Right cardiac atrium (tissue), 5 donors: ENCODE results near the gene MAML3. TPM values are rescaled to one million over a fixed set of nuclear protein-coding genes. Genes with fewer than 3 reads are reported as not detected.
A peak's percentile ranks its signal among the peaks of the same experiment; 100 is the strongest.

Source experiments
- ATAC-seq, 2 donors: fragments of 200-7000 bp; cut with Tn5 transposase; one replicate each; pipeline versions ENCODE4 v1.8.0 to v1.9.1; 2020; ENCODE audit warnings: moderate library complexity in 2 of 2, mild to moderate bottlenecking in 1 of 2
- DNase-seq, 3 donors: peaks; one replicate each; pipeline ENCODE4 v3.0.0-alpha.2; 2020
- H3K27ac ChIP-seq: one replicate; pipeline ENCODE4 v1.5.1; 2013; ENCODE audit warnings: mild to moderate bottlenecking, low read length, control low read depth, moderate library complexity
- H3K27me3 ChIP-seq: one replicate; pipeline ENCODE4 v1.6.1; 2013; ENCODE audit not compliant: control insufficient read depth, insufficient read depth
- H3K4me1 ChIP-seq: one replicate; pipeline ENCODE4 v1.6.1; 2013; ENCODE audit warnings: low read length; ENCODE audit not compliant: control insufficient read depth, insufficient read depth
- H3K4me3 ChIP-seq: one replicate; pipeline ENCODE4 v1.5.1; 2013; ENCODE audit warnings: low read length, control low read depth
- H3K9me3 ChIP-seq: one replicate; pipeline ENCODE4 v1.6.1; 2013; ENCODE audit warnings: low read length; ENCODE audit not compliant: control insufficient read depth
- WGBS: extraction: QIAGEN DNeasy Blood & Tissue Kit; methylation state at CpG from one replicate; pipeline ENCODE4 v1.1.7; 2013; 5-methylcytosine and 5-hydroxymethylcytosine counted together
- intact Hi-C, 4 donors: fragments of 100-400 bp; cut with DNase I; formaldehyde crosslinking; loops; one replicate each; pipeline versions ENCODE4 v1.11.0 to v1.14.0; 2022 to 2023
- polyA plus RNA-seq: library from polyadenylated mRNA; stranded (reverse); fragments of 200-250 nt; gene quantifications from one replicate; pipeline ENCODE4 v1.2.3, GENCODE V29; 2013
- total RNA-seq, 4 donors: library from RNA; stranded (reverse); fragmentation: NEBNext Ultra II Directional; extraction: Animal tissue kit (Norgen Biotek cat#: 25700); gene quantifications; one replicate each; pipeline ENCODE4 v1.2.1, GENCODE V29; 2021
- donor health status: healthy with polysubstance abuse.
- donor health status: DM: no; HTN: yes; CAD: no.
- donor health status: DM: no; HTN: no; CAD: no.
- donor health status: DM: no; HTN: yes; CAD: no; lungs with severe emphysema.
- donor health status: DM: yes; HTN: yes; CAD: no.

MAML3 gene
- total and polyA plus RNA-seq, 5 donors = 1.6 to 4.2 (median 3.2) TPM

DNA sequence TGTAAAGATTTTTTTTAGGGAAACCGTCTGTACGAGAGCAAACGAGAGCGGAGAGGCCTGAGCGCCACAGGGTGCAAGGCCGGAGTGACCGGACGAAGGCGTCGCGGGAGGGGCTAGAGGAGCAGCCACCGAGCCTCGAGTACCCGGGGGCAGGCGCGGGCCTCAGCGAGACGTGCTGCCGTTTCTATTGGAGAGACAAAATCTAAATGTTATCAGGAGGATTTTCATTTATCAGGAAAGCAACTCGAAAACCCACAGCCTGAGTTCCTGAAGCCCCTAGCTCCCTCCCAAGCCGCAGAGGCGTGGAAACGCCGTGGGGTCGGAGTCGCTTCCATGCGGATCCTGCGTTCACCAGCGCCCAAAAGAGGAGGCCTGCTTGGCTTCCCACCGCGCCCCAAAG lies 294.1 kb downstream of the MAML3 start:
- Histone ChIP-seq H3K4me1 (no peaks in the 10 kb centered on the region), H3K4me3 (no peak overlapping the region), H3K27ac (no peak overlapping the region), H3K27me3 (no peaks in the 10 kb centered on the region), H3K9me3 (no peaks in the 10 kb centered on the region)
- peak in 1 of 3 donors; percentile 46 for DNase-seq
- intact Hi-C loops = loop anchor here in 1 of 4 donors (10.0 kb wide), 1 partner anchor 95 kb away; no protein-coding TSS in a partner anchor
- no peak for ATAC-seq
- WGBS = 92% methylated on average over 31 of the region's 31 CpGs

- Histone ChIP-seq H3K27me3 (no peaks in the 10 kb centered on the region), H3K4me3 (no peak overlapping the region), H3K9me3 (no peaks in the 10 kb centered on the region), H3K27ac (no peak overlapping the region), H3K4me1 (no peaks in the 10 kb centered on the region)
- DNase-seq (no peak), ATAC-seq (no peak)
- 93% methylated on average over 8 of the region's 8 CpGs for WGBS
- intact Hi-C loops = loop anchor here in 1 of 4 donors (10.0 kb wide), 1 partner anchor 94 kb away; no protein-coding TSS in a partner anchor
These were observed 295.4 kb downstream of the MAML3 start for GRCh38 chr4:139858436-139859205.

GRCh38 chr4:139857977-139858376 lies 296.0 kb downstream of the MAML3 start:
- Histone ChIP-seq H3K9me3 (no peaks in the 10 kb centered on the region), H3K4me1 (no peaks in the 10 kb centered on the region), H3K4me3 (no peak overlapping the region), H3K27ac (no peak overlapping the region), H3K27me3 (no peaks in the 10 kb centered on the region)
- 73% methylated on average over 2 of the region's 2 CpGs for WGBS
- DNase-seq (no peak), ATAC-seq (no peak)
- intact Hi-C loops = loop anchor here in 1 of 4 donors (10.0 kb wide), 1 partner anchor 93 kb away; no protein-coding TSS in a partner anchor

GRCh38 chr4:139857021-139857420 lies 297.0 kb downstream of the MAML3 start:
- Histone ChIP-seq H3K27me3 (no peaks in the 10 kb centered on the region), H3K9me3 (no peaks in the 10 kb centered on the region), H3K4me3 (no peak overlapping the region), H3K27ac (no peak overlapping the region), H3K4me1 (no peaks in the 10 kb centered on the region)
- DNase-seq = no peak
- intact Hi-C loops = loop anchor here in 1 of 4 donors (10.0 kb wide), 1 partner anchor 92 kb away; no protein-coding TSS in a partner anchor
- peak in 1 of 2 donors; percentile 57 for ATAC-seq
- WGBS = 51% methylated on average over 4 of the region's 4 CpGs

GRCh38 chr4:139854668-139855403 lies 299.1 kb downstream of the MAML3 start:
- no peak overlapping the region for H3K27ac ChIP-seq
- no peaks in the 10 kb centered on the region for H3K27me3 ChIP-seq
- no peak overlapping the region for H3K4me3 ChIP-seq
- intact Hi-C loops = loop anchor here in 1 of 4 donors (10.0 kb wide), 1 partner anchor 90 kb away; no protein-coding TSS in a partner anchor
- H3K9me3 ChIP-seq = no peaks in the 10 kb centered on the region
- WGBS = 92% methylated on average over 7 of the region's 7 CpGs
- H3K4me1 ChIP-seq = no peaks in the 10 kb centered on the region
- no peak for DNase-seq
- peak in 1 of 2 donors; percentile 47 for ATAC-seq

DNA sequence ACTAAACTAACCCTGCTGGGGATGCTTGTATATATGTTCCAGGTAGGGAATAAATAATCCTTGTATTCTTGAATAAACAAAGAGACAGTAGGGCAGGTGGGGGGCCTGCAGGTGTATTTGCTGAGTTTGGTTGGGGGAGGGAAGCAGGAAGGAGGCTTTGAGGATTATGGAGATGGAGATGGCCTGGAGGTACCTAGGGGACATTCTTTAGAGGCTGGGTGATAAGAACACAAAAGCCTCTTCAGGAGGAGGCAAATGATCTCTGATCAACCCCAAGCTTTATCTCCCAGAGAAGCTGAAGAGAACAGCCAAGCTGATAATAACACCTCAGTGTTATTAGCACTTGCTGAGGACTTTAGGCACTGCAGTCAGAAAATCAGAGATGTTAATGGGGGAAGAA lies 300.7 kb downstream of the MAML3 start:
- no peak for ATAC-seq
- intact Hi-C loops = loop anchor here in 1 of 4 donors (10.0 kb wide), 1 partner anchor 89 kb away; no protein-coding TSS in a partner anchor
- Histone ChIP-seq H3K9me3 (no peaks in the 10 kb centered on the region), H3K4me1 (no peaks in the 10 kb centered on the region), H3K4me3 (no peak overlapping the region), H3K27ac (no peak overlapping the region), H3K27me3 (no peaks in the 10 kb centered on the region)
- no peak for DNase-seq

DNA sequence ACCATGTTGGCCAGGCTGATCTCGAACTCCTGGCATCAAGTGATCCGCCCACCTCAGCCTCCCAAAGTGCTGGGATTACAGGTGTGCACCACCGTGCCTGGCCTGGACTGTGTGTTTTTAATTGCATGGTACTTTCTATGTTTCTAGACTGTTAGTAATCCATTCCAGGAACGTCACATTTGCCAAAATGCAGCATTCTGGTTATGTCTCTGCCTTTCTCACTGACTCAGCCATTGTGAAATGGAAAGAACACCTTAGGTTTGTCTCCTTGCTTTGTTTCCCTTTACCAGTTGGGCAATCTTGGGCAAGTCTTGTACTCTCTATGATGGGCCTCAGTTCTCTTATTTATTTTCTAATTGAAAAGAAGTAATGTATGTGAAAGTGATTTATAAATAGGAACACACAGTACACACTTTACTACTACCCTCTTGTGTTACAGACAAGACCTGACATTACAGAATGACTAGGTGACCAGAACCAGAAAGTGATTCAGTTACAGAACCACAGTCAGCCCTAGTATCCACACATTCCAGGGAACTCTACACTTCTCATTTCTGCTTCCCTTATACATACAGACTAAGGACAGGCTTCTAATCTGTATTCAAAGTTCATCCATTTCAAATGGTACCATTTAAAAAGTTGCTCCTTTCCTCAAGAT lies 301.2 kb downstream of the MAML3 start:
- intact Hi-C loops = loop anchor here in 1 of 4 donors (10.0 kb wide), 1 partner anchor 88 kb away; no protein-coding TSS in a partner anchor
- WGBS = 93% methylated on average over 4 of the region's 4 CpGs
- no peak overlapping the region for H3K27ac ChIP-seq
- no peaks in the 10 kb centered on the region for H3K4me1 ChIP-seq
- no peaks in the 10 kb centered on the region for H3K27me3 ChIP-seq
- ATAC-seq = no peak
- no peak for DNase-seq
- no peaks in the 10 kb centered on the region for H3K9me3 ChIP-seq
- H3K4me3 ChIP-seq = no peak overlapping the region

DNA sequence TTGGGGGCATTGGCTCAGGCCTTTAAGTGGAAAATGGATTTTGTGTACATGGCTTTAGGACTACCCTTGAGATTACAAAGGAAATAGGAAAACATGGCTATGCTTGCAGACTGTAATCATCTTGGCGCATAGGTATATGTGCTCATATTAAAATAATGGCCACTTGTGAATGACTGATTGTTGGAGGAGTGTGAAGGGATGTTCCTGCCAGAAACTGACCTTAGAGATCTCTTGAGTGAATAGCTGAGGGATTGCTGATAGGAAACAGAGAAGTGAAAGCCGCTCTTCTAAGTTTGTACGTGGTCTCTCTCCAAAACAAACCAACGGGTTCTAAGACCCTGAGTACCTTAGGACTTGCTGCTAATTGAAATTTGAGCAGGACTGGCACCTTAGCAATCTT lies 302.3 kb downstream of the MAML3 start:
- Histone ChIP-seq H3K4me3 (no peak overlapping the region), H3K27ac (no peak overlapping the region), H3K9me3 (no peaks in the 10 kb centered on the region), H3K4me1 (no peaks in the 10 kb centered on the region), H3K27me3 (no peaks in the 10 kb centered on the region)
- 61% methylated on average over 4 of the region's 4 CpGs for WGBS
- no peak for DNase-seq
- intact Hi-C loops = loop anchor here in 1 of 4 donors (10.0 kb wide), 1 partner anchor 87 kb away; no protein-coding TSS in a partner anchor
- ATAC-seq = peak in 1 of 2 donors; percentile 24

GRCh38 chr4:139851133-139851532 lies 302.9 kb downstream of the MAML3 start:
- 96% methylated on average over 2 of the region's 2 CpGs for WGBS
- Histone ChIP-seq H3K27me3 (no peaks in the 10 kb centered on the region), H3K4me3 (no peak overlapping the region), H3K4me1 (no peaks in the 10 kb centered on the region), H3K9me3 (no peaks in the 10 kb centered on the region), H3K27ac (no peak overlapping the region)
- no peak for DNase-seq
- intact Hi-C loops = loop anchor here in 1 of 4 donors (10.0 kb wide), 1 partner anchor 86 kb away; no protein-coding TSS in a partner anchor
- ATAC-seq = no peak

DNA sequence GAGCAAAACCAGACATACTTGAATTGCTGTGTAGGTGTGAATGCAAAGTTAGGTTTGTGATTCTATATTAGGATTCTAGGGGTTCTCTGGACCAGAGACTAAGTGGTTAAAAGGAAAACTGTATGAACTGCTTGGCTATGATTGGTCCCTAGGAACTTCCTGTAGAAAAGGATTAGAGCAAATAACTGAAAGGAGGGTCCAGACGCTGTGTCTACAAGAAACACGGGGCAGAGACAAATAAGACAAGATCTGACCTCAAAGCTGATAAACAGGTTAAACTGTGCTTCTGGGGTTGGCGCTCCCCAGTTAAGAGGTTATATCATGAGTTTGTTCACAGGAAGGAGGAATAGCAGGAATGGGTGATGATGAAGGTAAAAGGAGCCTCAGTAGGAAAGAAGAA lies 304.8 kb downstream of the MAML3 start:
- 44% methylated on average over 3 of the region's 3 CpGs for WGBS
- Histone ChIP-seq H3K27me3 (no peaks in the 10 kb centered on the region), H3K4me3 (no peak overlapping the region), H3K4me1 (no peaks in the 10 kb centered on the region), H3K27ac (no peak overlapping the region), H3K9me3 (no peaks in the 10 kb centered on the region)
- DNase-seq (no peak), ATAC-seq (no peak)
- intact Hi-C loops = no loop called here
